Skin of body (tissue), 2 donors: ENCODE measurements around the gene MAPK6. TPM values are rescaled to one million over a fixed set of nuclear protein-coding genes. Genes with fewer than 3 reads are reported as not detected.
"Not testable (repeated sequence)": the region's sequence is repeated elsewhere in the genome, so short reads cannot be mapped to it uniquely, and the experiment has no call there.

ENCODE experiments used
- DNase-seq: peaks from one replicate; lab custom pipeline; 2025; lab: John Stamatoyannopoulos, UW
- total RNA-seq: library from RNA; depleted of rRNA; stranded (reverse); fragments of >200 nt; gene quantifications from one replicate; pipeline ENCODE4 v1.2.3, GENCODE V29; 2014

Gene MAPK6
- total RNA-seq, 1 donor from 2014 or later: 36.4 TPM

DNA sequence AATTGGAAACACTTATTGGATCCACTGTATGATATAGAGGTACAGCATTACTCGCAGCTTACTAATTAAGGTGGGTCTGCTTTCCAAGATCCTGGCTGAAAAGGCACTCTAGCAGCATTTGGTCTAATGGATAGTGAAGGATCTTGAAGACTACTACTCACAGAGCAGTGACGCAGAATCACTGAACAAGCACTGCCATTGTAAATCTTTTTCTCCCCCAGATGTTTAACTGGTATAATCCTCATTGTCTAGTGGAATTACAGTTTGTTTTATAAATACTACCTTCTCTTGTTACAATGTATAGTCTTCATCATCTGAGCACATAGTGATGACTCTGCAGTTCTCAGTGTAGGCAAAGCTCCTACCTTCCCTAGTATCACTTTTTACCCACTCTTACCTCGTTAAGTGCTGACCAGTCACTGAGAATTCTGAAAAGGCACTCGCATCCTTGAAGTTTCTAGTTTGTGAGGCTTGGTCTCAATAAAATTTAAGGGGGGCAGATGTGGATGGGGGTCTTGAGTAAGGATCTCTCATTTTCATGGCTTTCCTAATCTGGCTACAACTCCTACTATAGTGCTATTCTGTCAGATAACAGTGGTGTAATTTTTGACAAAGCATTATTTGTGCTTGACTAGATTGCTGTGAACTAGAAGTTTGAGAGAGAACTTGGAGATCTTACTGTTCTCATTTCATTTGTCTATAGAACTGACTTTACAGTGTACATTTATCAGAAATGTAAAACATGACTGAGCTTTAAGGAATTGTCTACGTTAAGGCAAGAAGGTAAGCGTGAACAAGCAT lies 23.2 kb downstream of the MAPK6 start:
- no peak for DNase-seq

DNA sequence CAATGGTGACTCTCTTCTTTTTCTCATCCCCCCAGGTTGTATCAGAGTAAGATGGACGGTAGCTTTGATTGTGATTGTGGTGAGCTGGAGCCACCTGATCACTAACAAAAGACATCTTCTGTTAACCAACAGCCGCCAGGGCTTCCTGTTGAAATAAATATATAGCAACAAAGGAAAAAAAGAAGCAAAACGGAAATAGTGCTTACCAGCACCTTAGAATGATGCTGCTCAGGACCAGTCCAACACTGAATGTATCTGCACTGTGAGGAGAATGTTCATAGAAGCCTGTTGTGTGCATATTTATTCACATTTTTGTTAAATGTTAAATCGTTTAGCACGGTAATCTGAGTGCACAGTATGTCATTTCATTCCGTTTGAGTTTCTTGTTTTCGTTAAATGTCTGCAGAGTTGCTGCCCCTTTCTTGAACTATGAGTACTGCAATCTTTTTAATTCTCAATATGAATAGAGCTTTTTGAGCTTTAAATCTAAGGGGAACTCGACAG lies 26.8 kb downstream of the MAPK6 start:
- not testable (repeated sequence) for DNase-seq

DNA sequence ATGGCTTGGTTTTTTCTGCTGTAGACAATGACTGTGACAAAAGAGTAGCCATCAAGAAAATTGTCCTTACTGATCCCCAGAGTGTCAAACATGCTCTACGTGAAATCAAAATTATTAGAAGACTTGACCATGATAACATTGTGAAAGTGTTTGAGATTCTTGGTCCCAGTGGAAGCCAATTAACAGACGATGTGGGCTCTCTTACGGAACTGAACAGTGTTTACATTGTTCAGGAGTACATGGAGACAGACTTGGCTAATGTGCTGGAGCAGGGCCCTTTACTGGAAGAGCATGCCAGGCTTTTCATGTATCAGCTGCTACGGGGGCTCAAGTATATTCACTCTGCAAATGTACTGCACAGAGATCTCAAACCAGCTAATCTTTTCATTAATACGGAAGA lies 27.5 kb downstream of the MAPK6 start:
- not testable (repeated sequence) for DNase-seq

DNA sequence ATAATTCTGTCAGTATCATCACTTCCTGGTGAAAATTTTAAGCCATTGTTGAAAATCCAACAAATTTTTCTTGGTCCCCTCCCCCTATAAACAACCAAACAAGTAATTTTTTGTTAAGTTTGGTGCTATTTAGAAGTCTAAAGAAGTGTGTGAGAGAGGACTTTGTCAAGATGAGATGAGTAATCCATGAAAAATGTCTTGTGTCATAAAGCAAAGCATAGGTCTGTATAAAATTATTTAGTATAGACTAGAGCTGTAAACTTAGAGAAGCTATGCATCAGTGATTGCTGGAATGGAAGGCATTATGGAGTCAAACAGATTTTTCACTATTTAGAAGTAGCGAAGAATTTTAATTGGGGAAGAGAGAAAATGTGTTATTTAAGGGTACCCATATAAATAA lies 31.4 kb downstream of the MAPK6 start:
- DNase-seq: no peak

DNA sequence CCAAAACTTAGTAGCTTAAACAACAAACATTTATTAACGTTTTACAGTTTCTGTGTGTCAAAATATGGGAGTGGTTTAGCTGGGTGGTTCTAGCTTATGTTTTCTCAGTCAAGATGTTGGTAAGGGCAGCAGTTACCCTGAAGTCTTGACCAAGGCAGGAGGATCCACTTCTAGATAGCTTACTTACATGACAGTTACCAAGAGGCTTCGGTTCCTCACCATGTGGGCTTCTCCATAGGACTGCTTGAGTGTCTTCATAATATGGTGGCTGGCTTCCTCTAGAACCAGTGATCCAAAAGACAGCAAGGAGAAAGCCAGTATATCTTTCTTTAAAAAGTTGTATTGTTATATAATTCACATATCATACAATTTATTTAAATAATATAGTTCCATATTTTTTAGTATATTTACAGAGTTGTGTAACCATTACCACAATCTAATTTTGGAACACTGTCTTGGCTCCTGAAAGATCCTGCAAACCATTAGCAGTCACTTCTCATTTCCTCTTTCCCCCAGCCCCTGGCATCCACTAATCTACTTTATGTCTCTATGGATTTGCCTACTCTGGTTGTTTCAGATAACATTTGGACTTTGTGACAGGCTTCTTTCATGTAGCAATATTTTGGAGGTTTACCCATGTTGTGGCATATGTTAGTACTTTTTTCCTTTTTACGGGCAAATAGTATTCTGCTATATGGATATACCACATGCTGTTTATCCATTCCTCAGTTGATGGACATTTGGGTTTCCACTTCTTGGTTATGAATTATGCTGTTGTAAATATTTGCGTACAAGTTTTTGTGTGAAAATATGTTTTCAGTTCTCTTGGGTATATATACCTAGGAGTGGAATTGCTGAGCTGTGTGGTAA lies 33.3 kb downstream of the MAPK6 start:
- DNase-seq: no peak

DNA sequence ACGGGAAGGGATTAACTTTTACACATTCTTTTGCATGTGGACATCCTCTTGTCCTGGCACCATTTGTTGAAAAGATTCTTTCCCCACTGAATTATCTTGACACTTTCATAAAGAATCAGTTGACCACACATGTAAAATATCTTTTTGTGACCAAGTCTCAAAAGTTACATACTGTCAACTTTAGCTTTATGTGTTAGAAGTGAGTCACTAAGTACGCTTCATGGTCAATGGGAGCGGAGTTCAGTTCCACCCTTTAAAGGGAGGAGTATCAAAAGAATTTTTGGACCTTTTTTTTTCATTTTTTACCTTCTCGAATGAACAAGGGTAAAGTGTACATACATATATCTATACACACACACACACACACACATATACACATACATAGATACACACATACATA lies 35.4 kb downstream of the MAPK6 start:
- no peak for DNase-seq

DNA sequence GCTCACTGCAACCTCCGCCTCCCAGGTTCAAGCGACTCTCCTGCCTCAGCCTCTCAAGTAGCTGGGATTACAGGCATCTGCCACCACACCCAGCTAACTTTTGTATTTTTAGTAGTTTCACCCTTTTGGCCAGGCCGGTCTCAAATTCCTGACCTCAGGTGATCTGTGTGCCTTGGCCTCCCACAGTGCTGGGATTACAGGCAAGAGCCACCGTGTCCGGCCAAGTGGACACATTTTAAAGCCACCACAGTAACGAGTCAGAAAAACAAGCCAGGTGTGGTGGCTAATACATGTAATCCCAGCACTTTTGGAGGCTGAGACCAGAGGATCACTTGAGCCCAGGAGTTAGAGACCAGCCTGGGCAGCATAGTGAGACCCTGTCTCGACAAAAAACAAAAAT lies 35.8 kb downstream of the MAPK6 start:
- not testable (repeated sequence) for DNase-seq

DNA sequence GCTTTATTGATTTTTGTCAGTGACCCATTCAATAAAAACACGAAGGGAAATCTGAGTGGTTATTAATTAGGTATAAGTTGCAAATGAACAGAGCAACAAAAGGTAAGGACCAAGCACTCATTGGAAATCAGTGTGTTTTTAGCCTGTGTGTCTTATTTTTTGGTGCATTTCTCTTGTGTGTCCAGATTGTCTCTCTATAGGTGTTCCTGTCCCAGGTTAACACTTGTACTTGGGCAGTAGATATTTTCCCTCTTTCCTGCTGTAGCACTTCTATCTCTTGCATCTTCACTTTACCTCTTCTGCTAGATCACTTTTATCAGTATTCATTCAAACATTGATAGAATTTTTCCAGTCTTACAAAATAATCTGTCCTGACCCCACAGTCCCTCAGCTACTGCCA lies 37.0 kb downstream of the MAPK6 start:
- DNase-seq: no peak

DNA sequence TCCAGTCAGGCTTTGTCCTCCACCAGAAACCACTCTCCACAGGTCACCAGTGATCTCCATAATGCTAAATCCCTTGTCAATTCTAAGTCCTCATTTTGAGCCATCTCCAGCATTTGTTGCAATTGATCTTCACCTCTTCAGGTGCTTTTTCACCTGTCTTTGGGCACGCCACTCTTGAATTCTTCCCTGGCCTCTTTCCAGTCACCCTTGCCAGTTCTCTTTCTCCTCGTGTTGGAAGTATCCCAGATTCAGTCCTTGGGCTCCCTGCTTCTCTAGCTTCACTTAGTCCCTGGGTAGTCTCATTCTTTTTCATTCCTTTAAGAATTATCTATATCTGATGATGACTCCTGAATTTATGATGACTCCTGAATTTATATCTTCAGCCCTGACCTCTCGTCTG lies 37.5 kb downstream of the MAPK6 start:
- no peak for DNase-seq

DNA sequence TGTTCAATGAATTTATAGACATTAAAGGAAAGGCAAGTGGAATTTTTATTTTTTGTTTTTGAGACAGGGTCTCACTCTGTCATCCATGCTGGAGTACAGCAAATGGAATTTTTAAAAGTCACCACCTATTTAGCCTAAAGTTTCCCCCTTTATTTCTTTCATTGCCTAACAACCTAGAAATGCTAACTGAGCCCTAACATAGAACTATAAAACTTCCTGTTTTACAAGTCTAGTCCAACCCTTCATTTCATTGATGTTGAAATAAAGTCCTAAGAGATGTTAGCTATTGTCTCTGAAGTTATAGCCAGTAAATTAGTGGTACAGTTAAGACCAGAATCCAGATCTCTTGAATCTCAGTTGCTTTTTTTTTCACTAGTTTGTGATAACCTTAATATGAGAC lies 39.0 kb downstream of the MAPK6 start:
- DNase-seq: no peak

DNA sequence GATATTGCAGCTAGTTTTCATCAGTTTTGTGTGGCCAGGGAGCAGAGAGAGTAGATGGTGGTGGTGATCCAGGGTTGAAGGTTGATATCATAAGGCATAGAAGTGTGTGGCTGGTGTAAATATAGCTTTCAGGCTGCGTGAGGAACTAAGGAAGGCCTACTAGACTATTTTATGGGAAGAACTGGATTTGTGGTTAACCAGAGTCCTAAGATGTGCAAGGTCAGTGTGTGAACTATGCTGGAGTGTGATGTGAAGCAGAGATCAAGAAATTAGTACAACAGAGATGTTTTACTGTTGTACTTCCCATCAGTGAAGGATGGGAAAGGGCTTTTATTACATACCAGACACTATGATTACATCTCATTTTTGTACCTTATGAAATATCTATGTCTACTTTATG lies 41.5 kb downstream of the MAPK6 start:
- no peak for DNase-seq

DNA sequence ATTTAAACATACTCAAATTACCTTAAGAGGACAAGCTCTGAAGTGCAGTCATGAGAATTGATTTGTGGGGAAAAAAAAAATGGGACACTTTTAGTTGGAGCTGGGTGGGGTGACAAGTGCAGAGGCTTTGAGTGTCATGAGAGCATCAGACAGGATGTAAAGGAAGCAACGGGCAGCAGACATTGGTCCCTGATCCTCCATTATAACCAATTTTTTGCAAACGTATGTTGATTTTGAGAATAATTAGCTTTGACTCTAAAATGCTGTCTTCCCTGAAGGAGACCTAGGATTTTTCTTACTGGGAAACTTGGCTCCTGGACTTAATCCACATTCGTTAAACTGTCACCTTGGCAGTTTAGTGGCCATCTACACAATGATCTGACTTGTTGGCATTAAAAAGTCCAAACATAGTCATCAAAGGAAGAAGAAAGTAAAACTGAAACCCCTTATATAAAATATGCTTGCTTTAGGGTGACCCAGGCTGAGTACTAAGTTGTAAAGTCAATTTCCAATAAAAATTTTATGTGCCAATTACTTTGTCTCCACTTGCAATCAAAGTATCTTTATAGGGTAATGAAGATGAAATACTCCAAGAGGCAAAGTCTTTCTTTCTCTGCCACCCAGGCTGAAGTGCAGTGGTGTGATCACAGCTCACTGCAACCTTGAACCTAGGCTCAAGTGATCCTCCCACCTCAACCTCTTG lies 48.0 kb downstream of the MAPK6 start:
- no peak for DNase-seq

DNA sequence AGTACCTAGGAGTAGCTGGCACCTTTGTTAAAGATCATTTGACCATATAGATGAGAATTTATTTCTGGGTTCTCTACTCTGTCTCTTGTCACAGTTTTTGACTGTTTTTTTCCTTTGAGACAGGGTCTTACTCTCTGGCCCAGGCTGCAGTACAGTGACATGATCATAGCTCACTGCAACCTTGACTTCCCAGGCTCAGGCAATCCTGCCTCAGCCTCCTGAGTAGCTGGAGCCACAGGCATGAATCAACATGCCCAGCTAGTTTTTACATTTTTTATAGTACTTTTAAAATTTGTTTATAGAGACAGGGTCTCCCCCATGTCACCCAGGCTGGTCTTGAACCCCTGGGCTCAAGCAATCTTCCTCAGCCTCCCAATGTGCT lies 48.5 kb downstream of the MAPK6 start:
- DNase-seq: no peak

DNA sequence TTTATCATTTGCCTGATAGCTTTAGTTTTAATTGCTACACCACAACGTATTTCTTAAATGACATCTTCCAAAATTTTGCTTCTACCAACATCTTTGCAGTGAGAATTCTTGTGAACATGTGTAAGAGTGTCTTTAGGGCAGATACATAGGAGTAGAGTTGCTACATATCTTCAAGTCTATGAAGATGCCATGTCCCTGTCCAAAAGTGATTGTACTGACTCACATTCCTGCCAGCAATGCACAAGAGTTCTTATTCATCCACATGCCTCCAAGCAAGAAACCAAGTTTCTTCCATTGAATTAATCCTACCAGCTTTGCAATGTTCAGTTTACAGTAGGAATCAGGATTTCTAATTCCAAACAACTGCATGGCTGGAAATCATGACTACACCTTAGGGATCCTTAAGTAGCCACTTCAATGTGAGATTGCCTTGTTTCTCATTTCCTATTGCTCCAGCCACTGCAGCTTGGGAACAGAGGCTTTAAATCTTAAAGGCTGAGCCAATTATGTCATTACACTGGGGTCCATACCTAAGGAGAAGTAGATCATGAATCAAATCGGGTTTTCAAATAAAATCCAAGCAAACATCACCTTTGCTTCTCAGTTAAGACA lies 49.1 kb downstream of the MAPK6 start:
- DNase-seq: no peak

DNA sequence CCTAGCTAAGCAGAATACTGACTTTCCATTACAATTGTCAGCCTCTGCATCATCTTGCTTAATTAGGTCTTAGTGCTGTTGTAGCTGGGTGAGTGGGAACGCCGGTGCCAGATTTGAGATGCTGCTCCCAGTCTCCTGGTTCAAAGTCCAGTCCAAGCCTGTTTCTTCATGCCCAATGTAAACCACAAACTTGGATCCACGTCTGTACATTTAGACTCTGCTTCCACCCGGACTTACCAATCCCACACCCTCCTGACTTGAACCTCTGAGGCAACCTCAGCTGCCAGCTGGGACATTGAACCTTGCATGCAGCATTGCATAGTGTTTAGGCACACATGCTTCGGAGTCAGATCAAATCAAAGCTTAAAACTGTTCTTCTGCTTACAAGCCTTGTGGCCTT lies 50.5 kb downstream of the MAPK6 start:
- no peak for DNase-seq

DNA sequence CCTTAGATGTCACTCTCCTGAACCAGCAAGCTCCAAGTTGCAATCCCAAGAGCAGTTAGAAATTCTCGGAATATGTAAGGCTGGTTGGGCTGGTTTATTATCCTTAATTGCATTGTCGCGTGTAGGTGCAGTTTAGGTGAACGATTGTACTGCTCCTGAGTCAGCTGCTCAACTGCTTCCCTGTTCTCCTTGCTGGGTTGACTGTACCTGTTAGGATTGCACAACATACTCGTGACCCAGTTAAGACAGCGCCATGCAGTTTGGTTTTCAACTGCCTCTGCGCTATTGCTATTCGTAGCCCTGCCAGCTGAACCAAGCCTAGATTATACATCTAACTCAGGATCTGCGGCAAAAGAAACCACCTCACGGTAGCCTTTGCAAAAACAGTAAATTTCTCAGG lies 52.6 kb downstream of the MAPK6 start:
- no peak for DNase-seq

DNA sequence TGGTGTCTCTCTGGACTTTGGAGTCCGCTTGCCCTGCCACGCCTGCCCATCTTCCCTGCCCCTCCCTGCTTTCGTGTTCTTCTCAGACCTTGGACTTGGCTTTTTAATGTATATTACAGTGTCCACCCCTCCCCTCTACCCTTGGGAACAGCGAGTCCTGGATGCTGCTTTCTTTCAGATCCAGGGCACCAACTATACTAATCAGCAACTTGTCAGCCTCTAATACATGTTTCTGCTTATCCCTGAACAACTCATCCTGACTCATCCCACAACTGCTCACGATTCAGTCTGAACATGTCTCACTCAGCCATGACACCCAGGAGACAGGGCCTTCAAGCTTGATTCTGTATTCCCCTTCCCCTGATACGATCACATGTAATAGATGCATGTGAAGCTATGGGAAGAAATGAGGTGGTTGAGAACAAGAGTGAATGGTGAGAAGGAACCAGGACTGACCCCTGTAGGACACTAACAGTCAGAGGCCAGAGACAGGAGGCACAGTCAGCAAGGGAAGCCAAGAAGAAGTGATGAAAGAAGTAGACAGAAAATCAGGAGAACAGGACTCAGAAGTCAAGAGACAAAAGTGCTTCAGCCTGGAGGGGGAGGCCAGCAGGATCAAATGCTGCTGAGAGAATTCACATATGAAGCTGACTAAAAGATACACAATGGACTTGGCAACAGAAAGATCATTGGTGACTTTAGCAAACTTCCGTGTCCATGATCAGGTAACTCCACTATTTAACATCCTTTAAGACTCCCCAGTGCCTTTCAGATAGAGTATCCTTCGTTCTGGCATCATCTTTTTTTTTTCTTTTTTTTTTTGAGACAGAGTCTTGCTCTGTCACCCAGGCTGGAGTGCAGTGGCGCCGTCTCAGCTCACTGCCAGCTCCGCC lies 58.1 kb downstream of the MAPK6 start:
- DNase-seq: no peak

DNA sequence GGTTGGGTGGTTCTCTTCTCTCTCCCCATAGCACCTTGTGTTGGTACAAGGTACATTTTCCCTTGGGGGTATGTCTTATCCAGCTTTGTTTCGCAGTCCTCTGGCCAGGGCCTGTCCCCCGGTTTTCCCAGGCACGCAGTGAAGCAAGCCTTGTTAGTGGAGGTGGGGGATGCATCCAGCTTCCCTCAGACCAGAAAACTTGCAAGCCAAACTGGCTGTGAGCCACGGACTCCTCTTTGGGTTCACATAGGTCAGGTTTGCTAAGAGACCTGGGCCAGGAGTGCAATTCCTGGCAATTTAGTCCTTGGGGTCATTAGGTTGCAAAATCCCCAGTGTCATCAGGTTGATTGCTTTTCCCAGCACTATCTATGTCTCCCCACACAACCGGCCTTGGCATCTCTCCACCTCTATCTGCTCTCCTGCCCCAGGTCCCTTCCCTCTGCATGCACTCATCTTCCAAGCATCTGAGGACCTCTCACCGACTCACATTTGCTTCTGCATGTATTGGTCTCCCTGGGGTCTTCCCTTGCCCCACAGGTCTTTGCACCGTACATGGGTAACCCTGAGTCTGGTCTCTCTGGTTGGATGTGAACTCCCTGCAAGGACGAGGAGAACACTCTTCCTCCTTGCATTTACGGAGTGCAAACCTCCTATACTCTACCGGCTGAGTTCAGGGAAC lies 59.3 kb downstream of the MAPK6 start:
- DNase-seq: no peak

DNA sequence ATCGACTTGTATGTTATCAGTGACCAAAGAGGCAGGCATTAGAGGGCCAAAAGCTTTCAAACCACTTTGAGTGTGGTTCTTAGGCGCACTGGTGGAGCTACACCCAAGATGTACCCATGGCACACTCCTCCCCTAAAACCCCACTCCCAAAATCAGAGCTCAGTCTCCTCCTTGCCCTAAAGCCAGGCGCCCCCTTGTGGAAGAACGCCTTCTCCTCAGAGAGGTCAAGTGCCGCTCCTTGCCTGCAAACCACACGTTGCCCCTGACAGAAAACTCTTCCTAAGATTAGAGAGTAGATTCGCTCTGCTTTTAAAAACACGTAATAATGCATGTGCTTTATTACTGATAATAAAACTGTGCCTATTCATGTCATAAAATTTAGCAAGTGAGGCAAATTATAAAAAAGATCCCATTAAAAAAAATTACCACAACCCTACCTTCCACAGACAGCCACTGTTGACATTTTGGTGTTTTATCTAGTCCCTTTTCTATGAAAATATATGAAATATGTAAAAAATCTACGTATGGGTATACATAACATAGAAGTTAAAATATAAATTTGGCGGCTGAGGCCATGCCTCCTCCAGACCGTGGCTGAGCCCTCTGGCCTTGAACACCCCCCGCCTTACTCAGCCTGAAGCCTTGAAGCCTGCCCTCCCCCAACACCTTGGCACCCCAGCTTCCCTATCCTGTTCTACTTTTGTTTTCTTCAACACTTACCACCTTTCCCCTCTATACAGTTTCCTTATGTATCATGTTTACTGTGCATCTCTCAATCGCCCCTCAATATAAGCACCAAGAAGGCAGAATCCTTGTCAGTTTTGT lies 60.1 kb downstream of the MAPK6 start:
- no peak for DNase-seq
